WTC11 (cell line): ENCODE measurements around the gene HPSE2. TPM values are rescaled to one million over a fixed set of nuclear protein-coding genes. Genes with fewer than 3 reads are reported as not detected.

Source experiments
- ATAC-seq: fragments of 200-7000 bp; cut with Tn5 transposase; 2 replicates; pipeline ENCODE4 v1.10.0; 2021; ENCODE audit warnings: mild to moderate bottlenecking, moderate library complexity
- CTCF ChIA-PET: fragments of 300-600 bp; sonication (Branson Sonifier 250); formaldehyde crosslinking; loops from one replicate; lab custom pipeline; 2021; ENCODE audit warnings: antibody characterized with exemption; lab: Charles Lee
- POLR2A ChIA-PET: fragments of 350-600 bp; sonication (Branson Sonifier 250); formaldehyde crosslinking; loops from one replicate; lab custom pipeline; 2021; ENCODE audit warnings: antibody characterized with exemption; lab: Charles Lee
- DNase-seq: peaks from one replicate; pipeline ENCODE4 v3.0.0; 2021; ENCODE audit warnings: low spot score
- H3K27ac Mint-ChIP-seq: 2 replicates; pipeline ENCODE4 v1.8.0; 2021; ENCODE audit warnings: mixed read lengths
- H3K27me3 Mint-ChIP-seq: 2 replicates; pipeline ENCODE4 v1.8.0; 2021; ENCODE audit warnings: low read depth, mild to moderate bottlenecking, moderate library complexity, mixed read lengths
- H3K36me3 Mint-ChIP-seq: 2 replicates; pipeline ENCODE4 v1.8.0; 2021; ENCODE audit warnings: mixed read lengths
- H3K4me1 Mint-ChIP-seq: 2 replicates; pipeline ENCODE4 v1.8.0; 2022; ENCODE audit warnings: mixed read lengths
- H3K4me3 Mint-ChIP-seq: 2 replicates; pipeline ENCODE4 v1.8.0; 2021; ENCODE audit warnings: mild to moderate bottlenecking, moderate library complexity, mixed read lengths
- H3K9me3 Mint-ChIP-seq: 2 replicates; pipeline ENCODE4 v1.8.0; 2021; ENCODE audit warnings: mixed read lengths
- CREB1 ChIP-seq: sonication (generic); formaldehyde crosslinking; IDR thresholded peaks from 2 replicates; pipeline ENCODE4 v1.8.0; 2023; ENCODE audit warnings: mild to moderate bottlenecking, missing genetic modification reagents
- ESRRA ChIP-seq: sonication (generic); formaldehyde crosslinking; IDR thresholded peaks from 2 replicates; pipeline ENCODE4 v1.8.1; 2022; ENCODE audit warnings: mild to moderate bottlenecking, missing genetic modification reagents, borderline replicate concordance
- FOXJ3 ChIP-seq: sonication (generic); formaldehyde crosslinking; IDR thresholded peaks from 2 replicates; pipeline ENCODE4 v1.9.0; 2021; ENCODE audit warnings: missing genetic modification reagents, mild to moderate bottlenecking, borderline replicate concordance
- IRF2 ChIP-seq: sonication (generic); formaldehyde crosslinking; IDR thresholded peaks from 2 replicates; pipeline ENCODE4 v1.8.0; 2022; ENCODE audit warnings: low read depth, missing genetic modification reagents, borderline replicate concordance
- JUN ChIP-seq: sonication (generic); formaldehyde crosslinking; IDR thresholded peaks from 2 replicates; pipeline ENCODE4 v1.8.0; 2023; ENCODE audit warnings: mild to moderate bottlenecking, missing genetic modification reagents
- MYBL2 ChIP-seq: sonication (generic); formaldehyde crosslinking; IDR thresholded peaks from 2 replicates; pipeline ENCODE4 v1.8.1; 2023; ENCODE audit warnings: mild to moderate bottlenecking, moderate library complexity, missing genetic modification reagents
- NFATC4 ChIP-seq: fragments of 250-450 bp; sonication (Bioruptor Pico); IDR thresholded peaks from 2 replicates; pipeline ENCODE4 v1.9.0; 2021; ENCODE audit warnings: mild to moderate bottlenecking
- NR2C2 ChIP-seq: sonication (generic); formaldehyde crosslinking; IDR thresholded peaks from 2 replicates; pipeline ENCODE4 v1.8.0; 2022; ENCODE audit warnings: mild to moderate bottlenecking, missing genetic modification reagents
- PRRX2 ChIP-seq: fragments of 250-450 bp; sonication (Bioruptor Pico); IDR thresholded peaks from 2 replicates; pipeline ENCODE4 v1.8.0; 2021; ENCODE audit warnings: mild to moderate bottlenecking
- SMAD4 ChIP-seq: sonication (generic); formaldehyde crosslinking; IDR thresholded peaks from 2 replicates; pipeline ENCODE4 v1.8.0; 2022; ENCODE audit warnings: mild to moderate bottlenecking, missing genetic modification reagents
- SOX15 ChIP-seq: fragments of 250-450 bp; sonication (Bioruptor Pico); IDR thresholded peaks from 2 replicates; pipeline ENCODE4 v1.9.0; 2021; ENCODE audit warnings: mild to moderate bottlenecking
- SP1 ChIP-seq: sonication (generic); formaldehyde crosslinking; conservative IDR thresholded peaks from 2 replicates; pipeline ENCODE4 v1.8.1; 2022; ENCODE audit warnings: missing genetic modification reagents
- STAT6 ChIP-seq: sonication (generic); formaldehyde crosslinking; conservative IDR thresholded peaks from 2 replicates; pipeline ENCODE4 v1.8.1; 2023; ENCODE audit warnings: mild to moderate bottlenecking, low read depth, missing genetic modification reagents, moderate library complexity
- TEAD4 ChIP-seq: sonication (generic); formaldehyde crosslinking; IDR thresholded peaks from 2 replicates; pipeline ENCODE4 v1.8.0; 2022; ENCODE audit warnings: mild to moderate bottlenecking, missing genetic modification reagents
- USF2 ChIP-seq: sonication (generic); formaldehyde crosslinking; IDR thresholded peaks from 2 replicates; pipeline ENCODE4 v1.8.1; 2023; ENCODE audit warnings: mild to moderate bottlenecking, missing genetic modification reagents, moderate library complexity
- ZBTB21 ChIP-seq: sonication (generic); formaldehyde crosslinking; IDR thresholded peaks from 2 replicates; pipeline ENCODE4 v1.8.1; 2023; ENCODE audit warnings: mild to moderate bottlenecking, missing genetic modification reagents, borderline replicate concordance
- ZNF138 ChIP-seq: sonication (generic); formaldehyde crosslinking; conservative IDR thresholded peaks from 2 replicates; pipeline ENCODE4 v1.8.1; 2022; ENCODE audit warnings: mild to moderate bottlenecking, moderate library complexity, missing genetic modification reagents
- ZNF232 ChIP-seq: sonication (generic); formaldehyde crosslinking; IDR thresholded peaks from 2 replicates; pipeline ENCODE4 v1.8.0; 2022; ENCODE audit warnings: mild to moderate bottlenecking, missing genetic modification reagents
- ZNF396 ChIP-seq: fragments of 250-450 bp; sonication (Bioruptor Pico); IDR thresholded peaks from 2 replicates; pipeline ENCODE4 v1.8.0; 2021; ENCODE audit warnings: mild to moderate bottlenecking, moderate library complexity, borderline replicate concordance
- ZNF423 ChIP-seq: fragments of 250-450 bp; sonication (Bioruptor Pico); IDR thresholded peaks from 2 replicates; pipeline ENCODE4 v2.1.2; 2022; ENCODE audit warnings: mild to moderate bottlenecking, moderate library complexity
- total RNA-seq: library from RNA; stranded (reverse); gene quantifications from 3 replicates; pipeline ENCODE4 v1.2.3, GENCODE V29; 2021
- TF ChIP-seq, protein P1 (sequence below): fragments of 250-450 bp; sonication (Bioruptor Pico); IDR thresholded peaks from 2 replicates; pipeline ENCODE4 v2.1.2; 2022; ENCODE audit warnings: mild to moderate bottlenecking, moderate library complexity
- TF ChIP-seq, protein P2 (sequence below): sonication (generic); formaldehyde crosslinking; IDR thresholded peaks from 2 replicates; pipeline ENCODE4 v1.8.0; 2022; ENCODE audit warnings: mild to moderate bottlenecking, missing genetic modification reagents
- TF ChIP-seq, protein P3 (sequence below): sonication (generic); formaldehyde crosslinking; IDR thresholded peaks from 2 replicates; pipeline ENCODE4 v1.8.0; 2022; ENCODE audit warnings: mild to moderate bottlenecking, missing genetic modification reagents
- TF ChIP-seq, protein P4 (sequence below): fragments of 250-450 bp; sonication (Bioruptor Pico); IDR thresholded peaks from 2 replicates; pipeline ENCODE4 v1.9.0; 2021; ENCODE audit warnings: mild to moderate bottlenecking, borderline replicate concordance

The HPSE2 gene
- total RNA-seq, 1 experiment from 2014 or later: 0.66 TPM

DNA sequence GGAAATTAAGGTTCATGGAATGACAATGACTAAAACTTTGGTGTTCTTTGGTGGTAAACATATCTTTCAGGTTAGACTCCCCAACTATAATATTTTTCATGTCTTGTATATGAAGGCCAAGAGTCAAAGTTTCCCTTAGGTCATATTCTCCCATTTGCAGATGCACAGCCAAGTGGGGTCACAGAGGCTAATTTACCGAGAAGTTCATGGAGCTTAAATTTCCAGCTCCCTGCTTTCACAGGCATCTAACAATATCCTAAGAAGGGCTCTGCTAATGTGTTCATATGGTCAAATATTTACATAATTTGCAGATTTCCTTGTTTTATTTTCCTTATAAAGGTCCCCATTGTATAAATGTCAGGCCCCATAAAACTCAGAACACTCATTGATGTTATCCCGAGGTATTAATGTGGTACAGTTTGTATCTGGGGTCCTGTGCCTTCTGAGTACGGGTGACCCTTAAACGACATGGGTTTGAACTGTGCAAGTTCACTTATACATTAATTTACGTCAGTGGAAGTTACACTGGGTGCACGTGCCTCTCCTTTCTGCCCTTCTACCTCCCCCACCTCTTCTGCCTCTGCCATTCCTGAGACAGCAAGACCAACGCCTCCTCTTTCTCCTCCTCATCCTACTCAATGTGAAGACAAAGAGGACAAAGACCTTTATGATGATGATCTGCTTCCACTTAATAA is 603.0 kb downstream of the HPSE2 start:
- ChIA-PET POLR2A (no interaction called here), CTCF (no interaction called here)
- ATAC-seq (no peak), DNase-seq (no peak)
- Mint-ChIP-seq H3K4me3 (no peak overlapping the region), H3K9me3 (peaks cover 10% of the 10 kb centered on the region), H3K4me1 (no peaks in the 10 kb centered on the region), H3K27me3 (no peaks in the 10 kb centered on the region), H3K27ac (no peak overlapping the region), H3K36me3 (0 out of 2 replicates have a peak, but pooled peaks cover 3% of the 10 kb centered on the region)
- TF ChIP-seq, protein P1, sequence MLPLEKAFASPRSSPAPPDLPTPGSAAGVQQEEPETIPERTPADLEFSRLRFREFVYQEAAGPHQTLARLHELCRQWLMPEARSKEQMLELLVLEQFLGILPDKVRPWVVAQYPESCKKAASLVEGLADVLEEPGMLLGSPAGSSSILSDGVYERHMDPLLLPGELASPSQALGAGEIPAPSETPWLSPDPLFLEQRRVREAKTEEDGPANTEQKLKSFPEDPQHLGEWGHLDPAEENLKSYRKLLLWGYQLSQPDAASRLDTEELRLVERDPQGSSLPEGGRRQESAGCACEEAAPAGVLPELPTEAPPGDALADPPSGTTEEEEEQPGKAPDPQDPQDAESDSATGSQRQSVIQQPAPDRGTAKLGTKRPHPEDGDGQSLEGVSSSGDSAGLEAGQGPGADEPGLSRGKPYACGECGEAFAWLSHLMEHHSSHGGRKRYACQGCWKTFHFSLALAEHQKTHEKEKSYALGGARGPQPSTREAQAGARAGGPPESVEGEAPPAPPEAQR (CRISPR knock-in tag): no peak
- TF ChIP-seq SP1 (no peak), PRRX2 (CRISPR knock-in tag) (no peak), ZBTB21 (CRISPR knock-in tag) (no peak), MYBL2 (CRISPR knock-in tag) (no peak), SOX15 (CRISPR knock-in tag) (no peak), STAT6 (no peak), USF2 (CRISPR knock-in tag) (no peak), JUN (no peak), CREB1 (CRISPR knock-in tag) (no peak), IRF2 (no peak), FOXJ3 (no peak), NFATC4 (CRISPR knock-in tag) (no peak), ZNF138 (CRISPR knock-in tag) (no peak), ZNF232 (CRISPR knock-in tag) (no peak)
- TF ChIP-seq, protein P2, sequence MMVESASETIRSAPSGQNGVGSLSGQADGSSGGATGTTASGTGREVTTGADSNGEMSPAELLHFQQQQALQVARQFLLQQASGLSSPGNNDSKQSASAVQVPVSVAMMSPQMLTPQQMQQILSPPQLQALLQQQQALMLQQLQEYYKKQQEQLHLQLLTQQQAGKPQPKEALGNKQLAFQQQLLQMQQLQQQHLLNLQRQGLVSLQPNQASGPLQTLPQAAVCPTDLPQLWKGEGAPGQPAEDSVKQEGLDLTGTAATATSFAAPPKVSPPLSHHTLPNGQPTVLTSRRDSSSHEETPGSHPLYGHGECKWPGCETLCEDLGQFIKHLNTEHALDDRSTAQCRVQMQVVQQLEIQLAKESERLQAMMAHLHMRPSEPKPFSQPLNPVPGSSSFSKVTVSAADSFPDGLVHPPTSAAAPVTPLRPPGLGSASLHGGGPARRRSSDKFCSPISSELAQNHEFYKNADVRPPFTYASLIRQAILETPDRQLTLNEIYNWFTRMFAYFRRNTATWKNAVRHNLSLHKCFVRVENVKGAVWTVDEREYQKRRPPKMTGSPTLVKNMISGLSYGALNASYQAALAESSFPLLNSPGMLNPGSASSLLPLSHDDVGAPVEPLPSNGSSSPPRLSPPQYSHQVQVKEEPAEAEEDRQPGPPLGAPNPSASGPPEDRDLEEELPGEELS (CRISPR knock-in tag): no peak
- TF ChIP-seq, protein P3, sequence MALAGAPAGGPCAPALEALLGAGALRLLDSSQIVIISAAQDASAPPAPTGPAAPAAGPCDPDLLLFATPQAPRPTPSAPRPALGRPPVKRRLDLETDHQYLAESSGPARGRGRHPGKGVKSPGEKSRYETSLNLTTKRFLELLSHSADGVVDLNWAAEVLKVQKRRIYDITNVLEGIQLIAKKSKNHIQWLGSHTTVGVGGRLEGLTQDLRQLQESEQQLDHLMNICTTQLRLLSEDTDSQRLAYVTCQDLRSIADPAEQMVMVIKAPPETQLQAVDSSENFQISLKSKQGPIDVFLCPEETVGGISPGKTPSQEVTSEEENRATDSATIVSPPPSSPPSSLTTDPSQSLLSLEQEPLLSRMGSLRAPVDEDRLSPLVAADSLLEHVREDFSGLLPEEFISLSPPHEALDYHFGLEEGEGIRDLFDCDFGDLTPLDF: no peak

DNA sequence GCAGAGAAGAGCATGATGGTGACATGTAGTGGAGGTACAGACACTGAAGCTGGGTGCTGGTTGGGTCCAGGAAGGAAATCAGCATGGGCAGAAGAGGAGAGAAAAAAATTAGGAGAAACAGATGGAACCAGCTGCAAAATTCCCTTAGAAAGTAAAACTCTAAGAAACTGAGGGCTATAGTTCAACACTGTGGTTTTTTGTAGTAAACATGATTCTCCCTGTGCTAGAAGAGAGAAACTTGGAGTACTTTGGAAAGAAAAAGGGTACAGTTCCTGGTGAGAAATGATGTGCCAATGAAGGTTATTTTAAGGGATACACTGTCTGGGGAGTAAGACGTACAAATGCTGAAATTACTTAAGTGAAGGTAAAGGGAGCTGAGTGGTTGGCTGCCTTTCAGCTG is 607.4 kb downstream of the HPSE2 start:
- TF ChIP-seq SMAD4 (CRISPR knock-in tag): no peak
- TF ChIP-seq, protein P4, sequence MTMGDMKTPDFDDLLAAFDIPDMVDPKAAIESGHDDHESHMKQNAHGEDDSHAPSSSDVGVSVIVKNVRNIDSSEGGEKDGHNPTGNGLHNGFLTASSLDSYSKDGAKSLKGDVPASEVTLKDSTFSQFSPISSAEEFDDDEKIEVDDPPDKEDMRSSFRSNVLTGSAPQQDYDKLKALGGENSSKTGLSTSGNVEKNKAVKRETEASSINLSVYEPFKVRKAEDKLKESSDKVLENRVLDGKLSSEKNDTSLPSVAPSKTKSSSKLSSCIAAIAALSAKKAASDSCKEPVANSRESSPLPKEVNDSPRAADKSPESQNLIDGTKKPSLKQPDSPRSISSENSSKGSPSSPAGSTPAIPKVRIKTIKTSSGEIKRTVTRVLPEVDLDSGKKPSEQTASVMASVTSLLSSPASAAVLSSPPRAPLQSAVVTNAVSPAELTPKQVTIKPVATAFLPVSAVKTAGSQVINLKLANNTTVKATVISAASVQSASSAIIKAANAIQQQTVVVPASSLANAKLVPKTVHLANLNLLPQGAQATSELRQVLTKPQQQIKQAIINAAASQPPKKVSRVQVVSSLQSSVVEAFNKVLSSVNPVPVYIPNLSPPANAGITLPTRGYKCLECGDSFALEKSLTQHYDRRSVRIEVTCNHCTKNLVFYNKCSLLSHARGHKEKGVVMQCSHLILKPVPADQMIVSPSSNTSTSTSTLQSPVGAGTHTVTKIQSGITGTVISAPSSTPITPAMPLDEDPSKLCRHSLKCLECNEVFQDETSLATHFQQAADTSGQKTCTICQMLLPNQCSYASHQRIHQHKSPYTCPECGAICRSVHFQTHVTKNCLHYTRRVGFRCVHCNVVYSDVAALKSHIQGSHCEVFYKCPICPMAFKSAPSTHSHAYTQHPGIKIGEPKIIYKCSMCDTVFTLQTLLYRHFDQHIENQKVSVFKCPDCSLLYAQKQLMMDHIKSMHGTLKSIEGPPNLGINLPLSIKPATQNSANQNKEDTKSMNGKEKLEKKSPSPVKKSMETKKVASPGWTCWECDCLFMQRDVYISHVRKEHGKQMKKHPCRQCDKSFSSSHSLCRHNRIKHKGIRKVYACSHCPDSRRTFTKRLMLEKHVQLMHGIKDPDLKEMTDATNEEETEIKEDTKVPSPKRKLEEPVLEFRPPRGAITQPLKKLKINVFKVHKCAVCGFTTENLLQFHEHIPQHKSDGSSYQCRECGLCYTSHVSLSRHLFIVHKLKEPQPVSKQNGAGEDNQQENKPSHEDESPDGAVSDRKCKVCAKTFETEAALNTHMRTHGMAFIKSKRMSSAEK: no peak
- no peak for TF ChIP-seq NR2C2 (CRISPR knock-in tag)
- no peak for TF ChIP-seq PRRX2 (CRISPR knock-in tag)
- TF ChIP-seq ZNF423 (CRISPR knock-in tag): no peak
- TF ChIP-seq ESRRA: no peak
- TF ChIP-seq TEAD4 (CRISPR knock-in tag): no peak
- no peak for TF ChIP-seq ZNF138 (CRISPR knock-in tag)
- no peak for TF ChIP-seq SP1
- TF ChIP-seq ZNF396 (CRISPR knock-in tag): no peak
- CTCF ChIA-PET: interaction anchor here (1.5 kb wide), 1 partner anchor 161 kb away, joined by 4 read pairs; no protein-coding TSS in a partner anchor
- ATAC-seq: no peak

More for the DNA sequence above, 607.4 kb downstream of the HPSE2 start:
- POLR2A ChIA-PET: no interaction called here
- peaks cover 10% of the 10 kb centered on the region for H3K9me3 Mint-ChIP-seq
- 0 out of 2 replicates have a peak, but pooled peaks cover 3% of the 10 kb centered on the region for H3K36me3 Mint-ChIP-seq
- H3K4me1 Mint-ChIP-seq: peaks cover 4% of the 10 kb centered on the region
- no peaks in the 10 kb centered on the region for H3K27me3 Mint-ChIP-seq
- H3K4me3 Mint-ChIP-seq: no peak overlapping the region
- no peak for DNase-seq
- no peak overlapping the region for H3K27ac Mint-ChIP-seq
